ENCODE results near the gene PLXNC1. TPM values are rescaled to one million over a fixed set of nuclear protein-coding genes. Genes with fewer than 3 reads are reported as not detected.

Gene PLXNC1
- total and polyA plus RNA-seq, 2 experiments from 2014 or later = 0.78 to 1.9 TPM

GRCh38 chr12:94182986-94183707 is 34.8 kb downstream of the PLXNC1 start:
- Histone ChIP-seq H3K4me1 (ENCODE audit: insufficient read depth) (peaks cover 5% of the 10 kb centered on the region), H3K27me3 (replicated peaks; ENCODE audit: insufficient read depth) (peaks cover 8% of the 10 kb centered on the region), H3K9me2 (ENCODE audit: insufficient read depth) (no peaks in the 10 kb centered on the region), H3K9ac (no peak overlapping the region), H4K20me1 (ENCODE audit: insufficient read depth) (no peaks in the 10 kb centered on the region), H3F3A (ENCODE audit: insufficient read depth) (no peaks in the 10 kb centered on the region), H3K4me3 (no peak overlapping the region), H3K9me3 (ENCODE audit: low read depth) (no peaks in the 10 kb centered on the region), H3K27ac (no peak overlapping the region), H3K79me2 (ENCODE audit: insufficient read depth) (no peaks in the 10 kb centered on the region), H3K36me3 (ENCODE audit: low read depth) (no peaks in the 10 kb centered on the region), H3K4me2 (ENCODE audit: unreplicated experiment) (no peak overlapping the region), H2AFZ (no peak overlapping the region)
- in situ Hi-C loops (cut with MboI) = no loop called here
- 46 to 56% methylated on average over 5 of the region's 5 CpGs for WGBS, 2 experiments (ENCODE audit: low coverage in 1 of 2, low lambda C conversion rate in 2 of 2, missing lambda C conversion rate in 2 of 2)
- no peak for DNase-seq
- TF ChIP-seq EZH2 (IDR thresholded peaks at IDR 0.05; ENCODE audit: insufficient read depth, poor library complexity, severe bottlenecking) (no peak), EZH2phosphoT487 (IDR thresholded peaks at IDR 0.05; ENCODE audit: insufficient read depth, low read depth) (no peak)

GRCh38 chr12:94183708-94184379 is 35.5 kb downstream of the PLXNC1 start:
- Histone ChIP-seq H2AFZ (no peak overlapping the region), H3K9ac (no peak overlapping the region), H3K36me3 (ENCODE audit: low read depth) (no peaks in the 10 kb centered on the region), H3K4me1 (ENCODE audit: insufficient read depth) (peaks cover 5% of the 10 kb centered on the region), H3K79me2 (ENCODE audit: insufficient read depth) (no peaks in the 10 kb centered on the region), H4K20me1 (ENCODE audit: insufficient read depth) (no peaks in the 10 kb centered on the region), H3K9me2 (ENCODE audit: insufficient read depth) (no peaks in the 10 kb centered on the region), H3K27ac (no peak overlapping the region), H3K9me3 (ENCODE audit: low read depth) (no peaks in the 10 kb centered on the region), H3K4me3 (no peak overlapping the region), H3K4me2 (ENCODE audit: unreplicated experiment) (no peak overlapping the region), H3F3A (ENCODE audit: insufficient read depth) (no peaks in the 10 kb centered on the region), H3K27me3 (replicated peaks; ENCODE audit: insufficient read depth) (peaks cover 8% of the 10 kb centered on the region)
- in situ Hi-C loops (cut with MboI) = no loop called here
- 90% methylated on average over 9 of the region's 9 CpGs for whole genome bisulfite sequencing, 2 experiments (ENCODE audit: low coverage in 1 of 2, low lambda C conversion rate in 2 of 2, missing lambda C conversion rate in 2 of 2)
- no peak for DNase-seq
- TF ChIP-seq EZH2 (IDR thresholded peaks at IDR 0.05; ENCODE audit: insufficient read depth, poor library complexity, severe bottlenecking) (no peak), EZH2phosphoT487 (IDR thresholded peaks at IDR 0.05; ENCODE audit: insufficient read depth, low read depth) (no peak)

DNA sequence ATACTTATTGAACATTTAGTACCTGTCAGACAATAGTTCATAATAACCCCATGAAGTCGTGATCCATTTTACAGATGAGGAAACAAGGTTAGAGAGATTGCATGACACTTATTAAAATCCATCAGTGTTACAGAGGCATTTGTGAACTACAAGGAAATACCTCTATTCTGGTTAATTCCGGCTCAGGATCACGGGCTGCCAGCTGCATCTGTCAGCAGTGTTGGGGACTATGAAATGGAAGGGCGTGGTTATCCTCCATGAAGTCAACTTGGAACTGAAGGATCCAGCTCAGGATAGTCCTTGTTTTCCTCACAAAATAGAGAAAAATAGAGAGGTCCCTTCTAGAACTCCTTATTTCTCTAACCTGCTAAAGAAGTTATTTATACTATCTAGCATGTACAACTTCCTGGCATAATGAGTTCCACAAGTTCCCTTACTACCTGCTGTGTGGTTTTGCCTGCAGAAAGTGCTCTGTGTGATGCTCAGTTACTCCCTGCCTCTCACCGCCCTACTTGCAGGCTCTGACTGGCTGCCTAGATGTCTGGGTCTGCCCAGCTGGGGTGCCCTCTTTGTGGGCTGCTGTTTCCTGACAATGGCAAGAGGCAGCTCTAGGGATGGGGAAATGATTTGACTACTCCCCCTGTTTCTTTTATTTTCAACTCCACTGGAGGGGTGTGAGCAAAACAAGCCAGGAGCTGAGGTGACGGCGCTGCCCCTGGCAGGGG is 36.8 kb downstream of the PLXNC1 start:
- Histone ChIP-seq H3K4me2 (ENCODE audit: unreplicated experiment) (no peak overlapping the region), H3K9me3 (ENCODE audit: low read depth) (no peaks in the 10 kb centered on the region), H3K9ac (no peak overlapping the region), H3K4me1 (ENCODE audit: insufficient read depth) (peaks cover 5% of the 10 kb centered on the region), H3K4me3 (no peak overlapping the region), H3K79me2 (ENCODE audit: insufficient read depth) (no peaks in the 10 kb centered on the region), H3K36me3 (ENCODE audit: low read depth) (no peaks in the 10 kb centered on the region), H3K27ac (no peak overlapping the region), H3K27me3 (replicated peaks; ENCODE audit: insufficient read depth) (peaks cover 8% of the 10 kb centered on the region), H2AFZ (no peak overlapping the region), H3K9me2 (ENCODE audit: insufficient read depth) (no peaks in the 10 kb centered on the region), H4K20me1 (ENCODE audit: insufficient read depth) (no peaks in the 10 kb centered on the region), H3F3A (ENCODE audit: insufficient read depth) (no peaks in the 10 kb centered on the region)
- WGBS, 2 experiments (ENCODE audit: low coverage in 1 of 2, low lambda C conversion rate in 2 of 2, missing lambda C conversion rate in 2 of 2) = 64 to 65% methylated on average over 7 of the region's 7 CpGs
- TF ChIP-seq EZH2phosphoT487 (IDR thresholded peaks at IDR 0.05; ENCODE audit: insufficient read depth, low read depth) (no peak), EZH2 (IDR thresholded peaks at IDR 0.05; ENCODE audit: insufficient read depth, poor library complexity, severe bottlenecking) (no peak)
- in situ Hi-C loops (cut with MboI) = no loop called here
- DNase-seq = no peak

GRCh38 chr12:94185801-94186200 is 37.4 kb downstream of the PLXNC1 start:
- no peak for DNase-seq
- 81 to 87% methylated on average over 7 of the region's 7 CpGs for WGBS, 2 experiments (ENCODE audit: low coverage in 1 of 2, low lambda C conversion rate in 2 of 2, missing lambda C conversion rate in 2 of 2)
- H3K27me3 ChIP-seq (replicated peaks; ENCODE audit: insufficient read depth) = peaks cover 8% of the 10 kb centered on the region
- H3K27ac ChIP-seq = no peak overlapping the region
- H3K9me3 ChIP-seq (ENCODE audit: low read depth) = no peaks in the 10 kb centered on the region
- no peak overlapping the region for H3K4me2 ChIP-seq (ENCODE audit: unreplicated experiment)
- no peaks in the 10 kb centered on the region for H3K9me2 ChIP-seq (ENCODE audit: insufficient read depth)
- H3K36me3 ChIP-seq (ENCODE audit: low read depth) = no peaks in the 10 kb centered on the region
- H3K9ac ChIP-seq = no peak overlapping the region
- H3K4me1 ChIP-seq (ENCODE audit: insufficient read depth) = peaks cover 5% of the 10 kb centered on the region
- in situ Hi-C loops (cut with MboI) = no loop called here
- no peak for TF ChIP-seq EZH2phosphoT487 (IDR thresholded peaks at IDR 0.05; ENCODE audit: insufficient read depth, low read depth)
- TF ChIP-seq EZH2 (IDR thresholded peaks at IDR 0.05; ENCODE audit: insufficient read depth, poor library complexity, severe bottlenecking) = no peak
- no peaks in the 10 kb centered on the region for H3K79me2 ChIP-seq (ENCODE audit: insufficient read depth)
- no peaks in the 10 kb centered on the region for H4K20me1 ChIP-seq (ENCODE audit: insufficient read depth)
- H3K4me3 ChIP-seq = no peak overlapping the region
- no peaks in the 10 kb centered on the region for H3F3A ChIP-seq (ENCODE audit: insufficient read depth)
- H2AFZ ChIP-seq = no peak overlapping the region
